ENCODE data around the gene TRIM39.

The TRIM39 gene

GRCh38 chr6:30350524-30350923, 23.8 kb downstream of the TRIM39 start:
- no peak overlapping the region for H3K4me3 ChIP-seq (ENCODE audit: low read length)
- TF ChIP-seq CTCF (IDR thresholded peaks at IDR 0.05; ENCODE audit: insufficient read depth, low read depth, low read length, missing control alignments): no peak
- no peak for DNase-seq (ENCODE audit: low read depth)

DNA sequence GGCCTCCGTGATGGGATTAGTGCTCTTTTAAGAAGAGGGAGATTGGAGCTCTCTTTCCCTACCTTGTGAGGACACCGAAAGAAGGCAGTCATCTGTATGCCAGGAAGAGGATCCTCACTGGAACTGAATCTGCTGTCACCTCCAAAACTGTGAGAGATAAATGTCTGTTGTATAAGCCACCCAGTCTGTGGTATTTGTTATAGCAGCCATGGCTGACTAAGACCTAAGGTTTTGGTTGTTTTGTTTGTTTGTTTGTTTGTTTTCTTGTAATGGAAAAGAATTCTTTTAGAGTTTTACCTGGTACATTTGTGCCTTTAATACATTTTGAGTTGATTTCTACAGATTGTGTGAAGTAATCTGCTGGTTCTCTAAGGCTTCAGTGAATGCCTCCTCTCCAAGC, 25.8 kb downstream of the TRIM39 start:
- TF ChIP-seq CTCF (IDR thresholded peaks at IDR 0.05; ENCODE audit: insufficient read depth, low read depth, low read length, missing control alignments): no peak

GRCh38 chr6:30355281-30355680, 28.6 kb downstream of the TRIM39 start:
- no peak for DNase-seq (ENCODE audit: low read depth)
- no peak overlapping the region for H3K4me3 ChIP-seq (ENCODE audit: low read length)
- TF ChIP-seq CTCF (IDR thresholded peaks at IDR 0.05; ENCODE audit: insufficient read depth, low read depth, low read length, missing control alignments): no peak

More for the DNA sequence above, 25.8 kb downstream of the TRIM39 start:
- H3K4me3 ChIP-seq (ENCODE audit: low read length): no peak overlapping the region
- no peak for DNase-seq (ENCODE audit: low read depth)

DNA sequence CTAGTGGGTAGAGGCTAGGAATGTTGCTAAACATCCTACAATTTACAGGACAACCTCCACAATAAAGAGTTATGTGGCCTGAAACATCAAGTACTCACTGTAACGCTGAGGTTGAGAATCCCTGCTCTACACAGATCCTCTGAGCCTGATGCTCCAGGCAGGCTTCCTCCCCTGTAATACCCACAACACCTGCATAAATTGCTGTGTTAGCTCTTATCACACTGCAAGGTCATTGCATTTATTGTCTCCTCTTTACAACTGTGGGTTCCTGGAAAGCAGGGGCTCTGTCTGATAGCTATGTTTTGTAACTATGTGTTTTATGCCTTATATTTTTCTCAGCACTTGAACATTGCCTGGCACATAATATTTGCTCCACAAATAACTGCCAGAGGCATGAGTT, 29.8 kb downstream of the TRIM39 start:
- H3K4me3 ChIP-seq (ENCODE audit: low read length): no peak overlapping the region
- DNase-seq (ENCODE audit: low read depth): no peak
- TF ChIP-seq CTCF (IDR thresholded peaks at IDR 0.05; ENCODE audit: insufficient read depth, low read depth, low read length, missing control alignments): no peak

- peak overlapping the region; percentile 41 for H3K4me3 ChIP-seq (ENCODE audit: low read length)
- DNase-seq (ENCODE audit: low read depth): peak; percentile 75
- TF ChIP-seq CTCF (IDR thresholded peaks at IDR 0.05; ENCODE audit: insufficient read depth, low read depth, low read length, missing control alignments): peak; percentile 81
Measured at GRCh38 chr6:30357678-30358540, 31.2 kb downstream of the TRIM39 start.

GRCh38 chr6:30359276-30359675, 32.5 kb downstream of the TRIM39 start:
- no peak for DNase-seq (ENCODE audit: low read depth)
- no peak overlapping the region for H3K4me3 ChIP-seq (ENCODE audit: low read length)
- no peak for TF ChIP-seq CTCF (IDR thresholded peaks at IDR 0.05; ENCODE audit: insufficient read depth, low read depth, low read length, missing control alignments)

DNA sequence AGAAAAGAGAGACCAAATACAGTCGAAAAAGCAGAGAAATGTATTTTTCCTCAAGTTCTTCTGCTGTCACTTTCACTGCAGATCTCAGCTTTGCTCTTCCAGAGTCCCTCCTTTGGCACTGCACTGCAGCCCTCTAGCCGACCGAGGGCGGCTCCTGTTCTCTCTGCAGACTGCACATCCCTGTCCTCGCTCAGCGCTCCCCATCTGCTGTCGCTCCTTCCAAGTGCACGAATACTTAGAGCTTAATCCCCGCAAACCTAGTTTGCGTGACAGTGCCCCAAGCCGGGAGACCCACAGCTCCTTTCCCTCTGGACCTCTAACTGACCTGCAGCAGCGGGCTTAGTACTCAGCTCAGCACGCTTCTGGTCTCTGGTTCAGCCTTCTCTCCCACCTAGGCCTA, 33.4 kb downstream of the TRIM39 start:
- DNase-seq (ENCODE audit: low read depth): no peak
- no peak for TF ChIP-seq CTCF (IDR thresholded peaks at IDR 0.05; ENCODE audit: insufficient read depth, low read depth, low read length, missing control alignments)
- no peak overlapping the region for H3K4me3 ChIP-seq (ENCODE audit: low read length)
